HCT116 (cell line): ENCODE measurements around the gene TNN. TPM values are rescaled to one million over a fixed set of nuclear protein-coding genes. Genes with fewer than 3 reads are reported as not detected.

Source experiments
- ATAC-seq: fragments of 200-7000 bp; cut with Tn5 transposase; 2 replicates; pipeline ENCODE4 v1.9.1; 2020; ENCODE audit warnings: mild to moderate bottlenecking, moderate library complexity
- BruUV-seq: library from RNA; stranded (reverse); fragments of 400-500 nt; replicated peaks from 2 replicates; lab custom pipeline; 2021; lab: Mats Ljungman, UMichigan
- CTCF ChIA-PET: fragments of 300-600 bp; sonication (Branson Sonifier 250); formaldehyde crosslinking; loops from one replicate; lab custom pipeline; 2021; ENCODE audit warnings: antibody characterized with exemption; lab: Charles Lee
- POLR2A ChIA-PET: fragments of 300-600, 350-600 bp; sonication (Branson Sonifier 250); formaldehyde crosslinking; loops from one replicate; lab custom pipeline; 2021; ENCODE audit warnings: antibody characterized with exemption; lab: Charles Lee
- RAD21 ChIA-PET, 2 experiments: fragments of 300-600 bp; sonication (Branson Sonifier 250); formaldehyde crosslinking; loops; one replicate each; lab custom pipeline; 2023; ENCODE audit warnings: low total read pairs in 2 of 2; ENCODE audit not compliant: uncharacterized antibody in 2 of 2, unreplicated experiment in 2 of 2, low non-redundant PET in 1 of 2; lab: Charles Lee
- DNase-seq: peaks from one replicate; pipeline ENCODE4 v3.0.0-alpha.2; 2010; ENCODE audit warnings: low read depth, low spot score
- H2AFZ ChIP-seq: fragments of 200-600 bp; shearing (Covaris generic), sonication (generic); 2 replicates; pipeline ENCODE4 v1.6.1; 2017; ENCODE audit warnings: low read depth, mixed run types, mixed read lengths, antibody characterized with exemption, low read length; ENCODE audit not compliant: poor library complexity, severe bottlenecking
- H3K27ac ChIP-seq: 2 replicates; pipeline ENCODE4 v1.5.1; 2012; ENCODE audit warnings: low read depth, low read length
- H3K27me3 ChIP-seq: fragments of 200-600 bp; sonication (generic); 2 replicates; pipeline ENCODE4 v1.6.1; 2016; ENCODE audit warnings: mixed run types, low read length, mixed read lengths; ENCODE audit not compliant: insufficient read depth
- H3K36me3 ChIP-seq, 2 experiments: fragments of 200-500 bp in 1 of 2; fragments of 200-600 bp in 1 of 2; sonication (Bioruptor generic) in 1 of 2; sonication (generic) in 1 of 2; 2 replicates each; pipeline versions ENCODE4 v1.5.1 to v1.6.1; 2014 to 2016; ENCODE audit warnings: low read length in 2 of 2, inconsistent platforms in 1 of 2, mixed read lengths in 1 of 2, mixed run types in 1 of 2; ENCODE audit not compliant: insufficient read depth in 2 of 2, control insufficient read depth in 1 of 2
- H3K4me1 ChIP-seq, 2 experiments: fragments of 200-600 bp in 1 of 2; sonication (generic) in 1 of 2; 2 replicates each; pipeline versions ENCODE4 v1.5.1 to v1.6.1; 2012 to 2017; ENCODE audit warnings: low read length in 2 of 2, inconsistent platforms in 1 of 2, mild to moderate bottlenecking in 1 of 2, mixed read lengths in 1 of 2, mixed run types in 1 of 2, moderate library complexity in 1 of 2; ENCODE audit not compliant: insufficient read depth in 2 of 2, control insufficient read depth in 1 of 2
- H3K4me2 ChIP-seq: fragments of 200-600 bp; sonication (generic); 2 replicates; pipeline ENCODE4 v1.6.1; 2017; ENCODE audit warnings: mixed run types, low read length, mixed read lengths
- H3K4me3 ChIP-seq, 2 experiments: fragments of 200-600 bp in 1 of 2; sonication (generic) in 1 of 2; replicated peaks in 1 of 2; 2 replicates each; pipeline ENCODE4 v1.5.1; 2011 to 2016; ENCODE audit warnings: low read length in 2 of 2, control low read depth in 1 of 2, low read depth in 1 of 2, mild to moderate bottlenecking in 1 of 2, mixed read lengths in 1 of 2, mixed run types in 1 of 2
- H3K79me2 ChIP-seq: fragments of 200-600 bp; sonication (generic); 2 replicates; pipeline ENCODE4 v1.6.1; 2017; ENCODE audit warnings: mild to moderate bottlenecking, mixed run types, low read length, moderate library complexity, mixed read lengths; ENCODE audit not compliant: insufficient read depth
- H3K9ac ChIP-seq: fragments of 200-600 bp; sonication (generic); 2 replicates; pipeline ENCODE4 v1.6.1; 2016; ENCODE audit warnings: low read length, mixed read lengths
- H3K9me2 ChIP-seq: fragments of 200-600 bp; sonication (generic), shearing (Covaris generic); 2 replicates; pipeline ENCODE4 v1.6.1; 2017; ENCODE audit warnings: mixed run types, mild to moderate bottlenecking, moderate library complexity; ENCODE audit not compliant: insufficient read depth
- H3K9me3 ChIP-seq, 2 experiments: fragments of 200-500 bp in 1 of 2; fragments of 200-600 bp in 1 of 2; sonication (Bioruptor generic) in 1 of 2; sonication (generic) in 1 of 2; 2 replicates each; pipeline ENCODE4 v1.6.1; 2014 to 2017; ENCODE audit warnings: low read length in 2 of 2, mixed read lengths in 2 of 2, inconsistent platforms in 1 of 2, low read depth in 1 of 2, mild to moderate bottlenecking in 1 of 2, mixed run types in 1 of 2, moderate library complexity in 1 of 2; ENCODE audit not compliant: control insufficient read depth in 1 of 2, insufficient read depth in 1 of 2
- H4K20me1 ChIP-seq: fragments of 200-600 bp; sonication (generic), shearing (Covaris generic); 2 replicates; pipeline ENCODE4 v1.6.1; 2017; ENCODE audit warnings: mixed run types, mild to moderate bottlenecking, moderate library complexity; ENCODE audit not compliant: insufficient read depth
- CEBPB ChIP-seq: IDR thresholded peaks from 2 replicates; pipeline ENCODE4 v1.6.1; 2012; ENCODE audit warnings: low read depth
- EGR1 ChIP-seq: IDR thresholded peaks from 2 replicates; pipeline ENCODE4 v1.6.1; 2012; ENCODE audit warnings: low read depth
- EZH2 ChIP-seq: fragments of 200-600 bp; sonication (generic); IDR thresholded peaks from 2 replicates; pipeline ENCODE4 v1.6.1; 2017; ENCODE audit warnings: antibody characterized with exemption, mixed run types
- EZH2phosphoT487 ChIP-seq: fragments of 200-600 bp; IDR thresholded peaks from 2 replicates; pipeline ENCODE4 v1.6.1; 2018; ENCODE audit warnings: antibody characterized with exemption, borderline replicate concordance
- FOSL1 ChIP-seq: IDR thresholded peaks from 2 replicates; pipeline ENCODE4 v1.6.1; 2012; ENCODE audit warnings: low read depth
- JUND ChIP-seq: IDR thresholded peaks from 2 replicates; pipeline ENCODE4 v1.6.1; 2012
- MAX ChIP-seq: IDR thresholded peaks from 2 replicates; pipeline ENCODE4 v1.6.1; 2012
- POLR2A ChIP-seq: IDR thresholded peaks from 2 replicates; pipeline ENCODE4 v1.7.0; 2011; ENCODE audit warnings: borderline replicate concordance; ENCODE audit not compliant: insufficient read depth, insufficient read length; ENCODE audit errors: extremely low read depth
- SP1 ChIP-seq: IDR thresholded peaks from 2 replicates; pipeline ENCODE4 v1.6.1; 2012; ENCODE audit warnings: low read depth
- TCF7L2 ChIP-seq: IDR thresholded peaks from 2 replicates; pipeline ENCODE4 v1.7.0; 2011; ENCODE audit warnings: borderline replicate concordance, inconsistent platforms; ENCODE audit not compliant: insufficient read depth, insufficient read length; ENCODE audit errors: extremely low read depth
- ZBTB33 ChIP-seq: IDR thresholded peaks from 2 replicates; pipeline ENCODE4 v1.6.1; 2011; ENCODE audit warnings: mild to moderate bottlenecking, low read length, moderate library complexity; ENCODE audit not compliant: insufficient replicate concordance; ENCODE audit errors: extremely low read depth
- ZFX ChIP-seq: fragments of 450-650 bp; IDR thresholded peaks from 2 replicates; pipeline ENCODE4 v1.6.1; 2017
- intact Hi-C: fragments of 100-400 bp; cut with micrococcal nuclease; formaldehyde crosslinking; loops from 2 replicates; pipeline ENCODE4 v1.10.0; 2022
- total RNA-seq: library from RNA; stranded (reverse); gene quantifications from one replicate; pipeline ENCODE4 v1.2.1, GENCODE V29; 2021; ENCODE audit not compliant: unreplicated experiment

Gene TNN
- total RNA-seq, 1 experiment from 2014 or later, result not detected

GRCh38 chr1:175088525-175088951, 20.9 kb downstream of the TNN start:
- Histone ChIP-seq H3K9ac (no peak overlapping the region), H2AFZ (no peak overlapping the region), H4K20me1 (no peaks in the 10 kb centered on the region), H3K4me3 (no peak overlapping the region), H3K9me3 (no peaks in the 10 kb centered on the region), H3K9me2 (no peaks in the 10 kb centered on the region), H3K27me3 (0 out of 2 replicates have a peak, but pooled peaks cover 9% of the 10 kb centered on the region), H3K36me3 (no peaks in the 10 kb centered on the region), H3K4me2 (no peak overlapping the region), H3K27ac (no peak overlapping the region), H3K4me1 (no peaks in the 10 kb centered on the region), H3K79me2 (no peaks in the 10 kb centered on the region)
- BruUV-seq, result no TSS peak
- ChIA-PET RAD21 (no interaction called here), POLR2A (no interaction called here), CTCF (no interaction called here)
- TF ChIP-seq ZFX (no peak), EZH2 (no peak), FOSL1 (no peak), JUND (no peak), MAX (no peak), TCF7L2 (no peak), EGR1 (no peak), SP1 (no peak), ZBTB33 (no peak), EZH2phosphoT487 (no peak), POLR2A (no peak), CEBPB (no peak)
- intact Hi-C loops, result no loop called here
- ATAC-seq (no peak), DNase-seq (no peak)
